ENCODE data around the gene DSG4. TPM values are rescaled to one million over a fixed set of nuclear protein-coding genes. Genes with fewer than 3 reads are reported as not detected.

Gene DSG4
- total and polyA plus RNA-seq, 9 of the 15 experiments (the other 6 are each of a cell fraction or from before 2014, with no cell fraction given), result not detected

DNA sequence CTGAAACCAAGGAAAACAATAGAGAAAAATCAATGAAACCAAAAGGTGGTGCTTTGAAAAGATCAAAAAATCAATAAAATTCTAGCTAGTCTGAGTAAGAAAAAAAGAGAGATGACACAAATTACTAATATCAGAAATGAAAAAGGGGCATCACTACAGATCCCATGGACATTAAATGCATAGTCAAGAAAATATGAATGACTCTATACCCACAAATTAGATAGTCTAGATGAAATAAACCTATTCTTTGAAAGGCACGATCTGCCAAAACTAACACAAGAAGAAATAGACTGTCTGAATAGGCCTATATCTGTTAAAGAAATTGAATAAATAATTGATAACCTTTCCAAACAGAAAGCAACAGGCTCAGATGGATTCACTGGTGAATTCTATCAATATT, 55.7 kb downstream of the DSG4 start (continued):
- TF ChIP-seq ZNF347 (CRISPR knock-in tag; IDR thresholded peaks at IDR 0.05; ENCODE audit: low read depth) (no peak), BRF1 (IDR thresholded peaks at IDR 0.05; ENCODE audit: borderline replicate concordance, extremely low read depth, insufficient read length) (no peak), TAL1 (IDR thresholded peaks at IDR 0.05) (no peak)

DNA sequence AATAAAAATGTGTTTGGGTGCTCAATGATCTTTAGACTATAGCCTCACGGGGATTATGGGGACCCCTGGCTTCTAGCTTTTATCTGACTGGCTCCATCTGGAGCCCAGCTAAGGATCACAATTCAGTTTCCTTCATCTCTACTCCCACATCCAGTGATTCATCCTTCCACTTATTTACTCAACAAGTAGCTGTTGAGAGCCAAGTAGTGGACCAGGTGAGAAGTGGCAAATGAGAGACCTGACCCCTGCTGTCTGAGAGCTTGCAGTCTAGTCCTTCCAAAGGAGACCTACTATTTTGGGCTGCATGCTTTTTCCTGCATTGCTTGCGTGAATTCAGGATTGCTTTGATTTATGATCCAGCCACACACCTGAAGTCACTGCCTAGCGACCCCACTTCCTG, 60.2 kb downstream of the DSG4 start:
- no TSS peak for BruUV-seq (replicated peaks)
- ATAC-seq (no peak; the same call in 2 of the 3 replicates), DNase-seq (ENCODE audit: extremely low read depth in 1 of 4, low spot score in 3 of 4) (peak in 1 of 4 experiments; percentile 12), FAIRE-seq (no peak)
- H2AFZ ChIP-seq (ENCODE audit: low read depth, low read length), result no peak overlapping the region
- H3K27ac ChIP-seq (ENCODE audit: extremely low read depth, low read depth, low read length), result no peak overlapping the region
- no peak overlapping the region for H3K4me3 ChIP-seq
- H4K20me1 ChIP-seq (replicated peaks; ENCODE audit: control insufficient read depth, insufficient read depth, low read length), result no peaks in the 10 kb centered on the region
- no peaks in the 10 kb centered on the region for H3K9me3 ChIP-seq (replicated peaks; ENCODE audit: control insufficient read depth, insufficient read depth, low read depth, low read length)
- 0% methylated on average over 3 of the region's 3 CpGs for WGBS (ENCODE audit: insufficient coverage, low coverage, missing lambda C conversion rate)
- H3K4me2 ChIP-seq (ENCODE audit: insufficient read depth, low read length), result no peak overlapping the region
- H3K79me2 ChIP-seq (ENCODE audit: control insufficient read depth, insufficient read depth, low read length), result no peaks in the 10 kb centered on the region
- intact Hi-C loops (cut with micrococcal nuclease), result no loop called here
- TF ChIP-seq, protein P1, sequence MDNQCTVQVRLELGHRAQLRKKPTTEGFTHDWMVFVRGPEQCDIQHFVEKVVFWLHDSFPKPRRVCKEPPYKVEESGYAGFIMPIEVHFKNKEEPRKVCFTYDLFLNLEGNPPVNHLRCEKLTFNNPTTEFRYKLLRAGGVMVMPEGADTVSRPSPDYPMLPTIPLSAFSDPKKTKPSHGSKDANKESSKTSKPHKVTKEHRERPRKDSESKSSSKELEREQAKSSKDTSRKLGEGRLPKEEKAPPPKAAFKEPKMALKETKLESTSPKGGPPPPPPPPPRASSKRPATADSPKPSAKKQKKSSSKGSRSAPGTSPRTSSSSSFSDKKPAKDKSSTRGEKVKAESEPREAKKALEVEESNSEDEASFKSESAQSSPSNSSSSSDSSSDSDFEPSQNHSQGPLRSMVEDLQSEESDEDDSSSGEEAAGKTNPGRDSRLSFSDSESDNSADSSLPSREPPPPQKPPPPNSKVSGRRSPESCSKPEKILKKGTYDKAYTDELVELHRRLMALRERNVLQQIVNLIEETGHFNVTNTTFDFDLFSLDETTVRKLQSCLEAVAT (IDR thresholded peaks at IDR 0.05), result no peak
- TF ChIP-seq FOSL1 (tag; conservative IDR thresholded peaks at IDR 0.05), result peak; percentile 67
- no peaks in the 10 kb centered on the region for H3K9me1 ChIP-seq (ENCODE audit: control insufficient read depth, insufficient read depth, low read length)
- no peaks in the 10 kb centered on the region for H3K36me3 ChIP-seq (ENCODE audit: control insufficient read depth, insufficient read depth, low read length)
- no peaks in the 10 kb centered on the region for H3K4me1 ChIP-seq (replicated peaks in 1 of 2; ENCODE audit: control insufficient read depth in 2 of 2, insufficient read depth in 2 of 2, low read length in 2 of 2)
- ChIA-PET POLR2A (interaction anchor here (0.6 kb wide), 1 partner anchor 146 kb away, joined by 3 read pairs; no protein-coding TSS in a partner anchor), CTCF (ENCODE audit: low intra/inter-chr PET ratio) (no interaction called here)
- in situ Hi-C loops (cut with MboI), result no loop called here
- H3K9ac ChIP-seq (ENCODE audit: insufficient read depth in 1 of 2, low read depth in 2 of 2, low read length in 2 of 2), result no peak overlapping the region
- H3K27me3 ChIP-seq (ENCODE audit: control insufficient read depth in 2 of 2, insufficient read depth in 2 of 2, low read length in 2 of 2), result no peaks in the 10 kb centered on the region; a peak in 1 of 5 replicates

All from K562 (cell line).